Urothelium cell line (cell line): Measurements from ENCODE around the gene HJV.

ENCODE experiments used
- DNase-seq: peaks from one replicate; pipeline ENCODE4 v3.0.0; 2011; ENCODE audit warnings: low spot score, mixed read lengths
- FAIRE-seq: peaks from 2 replicates; lab custom pipeline; 2011; peaks lifted over from hg19 to GRCh38; lab: Jason Lieb, UNC

The HJV gene

GRCh38 chr1:145978854-145979745 lies 42.4 kb downstream of the HJV start:
- FAIRE-seq, result no peak
- DNase-seq, result peak; percentile 93

GRCh38 chr1:145978471-145978853 lies 43.1 kb downstream of the HJV start:
- DNase-seq (no peak), FAIRE-seq (no peak)

DNA sequence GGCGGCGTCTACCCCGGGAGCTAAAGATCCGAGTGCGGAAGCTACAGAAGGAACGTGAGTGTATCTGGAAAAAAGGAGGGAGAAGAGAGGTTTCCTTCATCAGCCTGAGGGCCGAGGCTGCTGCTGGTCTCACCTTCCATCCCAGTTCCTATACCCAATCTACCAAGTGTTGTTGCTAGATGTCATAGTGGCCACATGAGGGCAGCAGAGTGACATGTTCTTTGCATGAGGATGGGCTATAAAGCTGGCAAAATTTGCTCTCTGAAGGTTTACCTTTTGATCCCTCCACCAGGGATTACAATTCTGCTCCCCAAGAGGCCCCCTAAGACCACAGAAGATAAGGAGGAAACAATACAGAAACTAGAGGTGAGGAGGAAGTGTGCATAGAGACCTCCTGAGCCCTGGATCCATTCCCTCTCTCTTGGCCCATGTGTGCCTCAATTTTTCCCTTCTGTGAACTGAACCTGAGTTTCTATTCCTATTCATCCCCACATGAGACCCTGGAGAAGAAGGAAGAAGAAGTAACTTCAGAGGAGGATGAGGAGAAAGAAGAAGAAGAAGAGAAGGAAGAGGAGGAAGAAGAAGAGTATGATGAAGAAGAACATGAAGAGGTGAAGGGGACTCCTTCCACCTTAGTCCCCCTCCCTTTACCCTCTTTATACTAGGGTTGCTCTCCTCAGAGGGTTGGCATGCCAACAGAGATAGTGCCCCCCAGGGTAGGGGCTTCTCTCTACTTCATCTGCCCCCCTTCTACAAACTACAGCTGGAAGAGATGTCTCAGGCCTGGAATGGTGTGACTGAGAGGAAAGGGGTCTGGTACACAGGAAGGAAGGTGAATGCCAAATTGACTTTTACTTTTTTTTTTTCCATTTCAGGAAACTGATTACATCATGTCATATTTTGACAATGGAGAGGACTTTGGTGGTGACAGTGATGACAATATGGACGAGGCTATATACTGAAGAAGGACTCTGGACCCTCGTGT lies 43.8 kb downstream of the HJV start:
- no peak for FAIRE-seq

DNA sequence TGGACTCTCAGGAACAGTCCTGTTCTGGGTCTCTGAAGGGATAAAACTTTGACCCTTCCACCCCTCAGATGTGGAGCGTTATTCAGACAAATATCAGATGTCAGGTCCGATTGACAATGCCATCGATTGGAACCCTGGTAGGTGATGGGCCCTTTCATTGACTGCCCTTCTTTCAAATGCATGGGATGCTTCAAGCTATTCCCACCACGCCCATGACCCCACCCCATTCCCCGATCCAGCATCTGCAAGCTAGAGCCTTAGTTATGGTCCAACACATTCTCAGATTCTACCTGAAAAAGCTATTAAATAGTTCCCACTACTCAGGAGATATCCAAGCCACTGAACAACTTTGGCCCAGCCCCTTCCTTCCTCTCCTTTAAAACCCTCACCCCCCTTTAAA lies 44.5 kb downstream of the HJV start:
- DNase-seq (no peak), FAIRE-seq (no peak)

More for the DNA sequence above, 43.8 kb downstream of the HJV start:
- peak; percentile 78 for DNase-seq

DNA sequence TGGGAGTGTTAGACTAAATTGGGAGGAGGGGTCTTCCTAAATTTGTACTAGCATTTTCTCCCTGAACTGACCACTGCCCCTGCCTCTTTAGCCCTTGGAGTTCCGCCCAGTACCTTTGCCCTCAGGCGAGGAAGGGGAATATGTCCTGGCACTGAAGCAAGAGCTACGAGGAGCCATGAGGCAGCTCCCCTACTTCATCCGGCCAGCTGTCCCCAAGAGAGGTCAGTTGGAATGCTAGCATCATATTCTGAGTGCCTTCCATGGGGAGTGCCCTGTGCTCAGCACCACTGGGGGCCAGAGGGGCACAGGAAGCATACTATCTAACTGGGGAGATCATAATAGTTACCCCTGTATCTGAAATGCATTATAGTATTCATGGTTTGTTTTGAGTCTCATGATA lies 46.3 kb downstream of the HJV start:
- FAIRE-seq (no peak), DNase-seq (no peak)

GRCh38 chr1:145974721-145975120 lies 46.8 kb downstream of the HJV start:
- FAIRE-seq (no peak), DNase-seq (no peak)

DNA sequence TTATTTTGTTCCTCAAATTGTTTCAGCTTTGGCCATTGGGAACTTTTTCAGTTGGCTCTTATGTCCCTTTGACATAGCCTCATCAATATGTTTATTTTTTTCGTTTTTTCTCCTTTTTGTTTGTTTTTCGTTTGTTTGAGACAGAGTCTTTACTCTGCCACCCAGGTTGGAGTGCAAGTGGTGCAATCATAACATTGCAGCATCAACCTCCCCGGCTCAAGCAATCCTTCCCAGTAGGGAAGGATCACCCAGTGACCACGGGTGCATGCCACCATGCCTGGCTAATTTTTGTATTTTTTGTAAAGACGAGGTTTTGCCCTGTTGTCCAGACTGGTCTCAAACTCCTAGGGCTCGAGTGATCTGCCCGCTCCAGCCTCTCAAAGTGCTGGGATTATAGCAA lies 49.0 kb downstream of the HJV start:
- no peak for FAIRE-seq

More for the DNA sequence above, 49.0 kb downstream of the HJV start:
- no peak for DNase-seq
